Stimulated activated CD4-positive, alpha-beta T cell treated with anti-CD3 and anti-CD28 coated beads, TNF-alpha, amount 100 ng/mL, for 24 hours (primary cell): ENCODE measurements around the gene ATP8A2.

ENCODE experiments used
- DNase-seq, 3 experiments: peaks; one replicate each; pipeline ENCODE4 v3.0.0-alpha.2; 2020; ENCODE audit warnings: low read depth in 3 of 3

ATP8A2 gene

GRCh38 chr13:25965596-25965995 is 593.8 kb downstream of the ATP8A2 start:
- DNase-seq, result no peak

DNA sequence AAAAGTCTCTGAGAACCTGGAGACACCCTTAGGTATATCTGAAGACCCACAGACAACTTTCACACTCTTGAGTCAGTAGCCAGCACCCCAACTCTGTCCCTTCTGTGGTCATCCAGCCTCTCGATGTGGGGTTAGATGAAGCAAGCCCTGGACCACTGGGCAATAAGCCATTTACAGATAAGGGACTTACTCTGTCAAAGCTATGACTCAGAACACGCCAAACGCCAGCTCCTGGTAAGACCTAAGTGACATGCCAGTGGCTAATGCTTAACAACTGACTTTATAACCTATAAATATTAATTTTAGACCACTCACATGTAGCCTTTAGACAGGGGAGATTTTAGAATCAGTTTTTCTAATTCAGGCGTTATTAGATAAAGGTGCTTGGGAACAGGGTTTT is 594.3 kb downstream of the ATP8A2 start:
- no peak for DNase-seq

GRCh38 chr13:25967144-25967543 is 595.4 kb downstream of the ATP8A2 start:
- no peak for DNase-seq

DNA sequence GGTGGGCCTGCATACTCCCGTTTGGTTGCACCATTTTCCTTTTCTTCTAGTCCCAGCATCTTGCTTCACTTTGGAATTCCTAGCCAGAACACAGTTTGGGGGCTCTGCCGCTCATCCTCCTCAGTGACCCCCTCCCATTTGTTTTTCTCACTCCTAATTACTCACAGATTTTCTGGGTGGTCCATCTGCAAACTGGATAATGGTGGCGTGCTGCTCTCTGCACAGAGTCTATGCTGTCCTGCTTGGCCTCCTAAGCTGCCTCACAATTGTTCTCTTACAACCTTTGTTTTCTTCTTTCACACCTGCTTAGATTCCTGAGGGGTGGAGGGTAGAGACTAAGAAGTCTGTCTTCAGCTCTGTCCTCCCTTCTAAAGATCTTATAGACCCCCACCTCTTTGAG is 599.3 kb downstream of the ATP8A2 start:
- DNase-seq, result no peak

GRCh38 chr13:25971459-25972145 is 599.8 kb downstream of the ATP8A2 start:
- no peak for DNase-seq

GRCh38 chr13:25973085-25973484 is 601.3 kb downstream of the ATP8A2 start:
- DNase-seq, result no peak

DNA sequence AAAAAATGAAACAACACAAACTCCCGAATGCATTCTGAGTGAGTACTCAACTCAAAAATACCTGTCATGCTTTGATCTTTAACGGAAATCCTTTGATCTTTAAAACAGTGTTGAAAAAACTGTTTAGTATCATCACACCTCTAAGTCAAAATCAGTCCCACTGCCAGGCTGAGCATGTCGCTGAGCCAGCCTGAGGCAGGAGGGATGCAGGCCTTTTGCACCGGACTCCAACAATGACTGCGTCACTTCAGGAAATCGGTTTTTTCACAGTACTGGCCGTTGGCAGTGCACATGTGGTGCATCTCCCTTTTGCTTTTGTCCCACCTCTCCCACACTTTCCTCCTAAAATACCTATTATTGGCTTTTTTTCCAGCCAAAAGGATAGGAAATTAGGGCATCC is 601.8 kb downstream of the ATP8A2 start:
- DNase-seq, result no peak

DNA sequence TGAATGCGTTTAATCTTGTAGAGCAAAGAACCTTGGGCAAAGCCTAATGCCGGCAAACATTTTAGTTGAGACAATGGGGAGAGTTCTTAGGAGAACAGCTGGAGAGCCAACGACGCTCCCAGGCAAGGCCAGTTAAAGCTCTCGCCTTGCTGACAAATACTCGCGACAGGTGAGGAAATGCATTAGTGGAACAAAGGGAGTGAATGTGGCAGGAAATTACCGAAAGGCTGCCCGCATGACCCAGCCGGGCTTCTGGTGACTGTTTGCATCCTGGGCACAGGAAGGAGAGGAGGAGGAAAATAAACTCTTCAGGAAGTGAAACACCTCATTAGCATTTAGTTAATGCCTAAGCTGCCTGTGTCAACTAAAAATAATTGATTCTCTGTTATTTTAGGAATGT is 605.4 kb downstream of the ATP8A2 start:
- no peak for DNase-seq

DNA sequence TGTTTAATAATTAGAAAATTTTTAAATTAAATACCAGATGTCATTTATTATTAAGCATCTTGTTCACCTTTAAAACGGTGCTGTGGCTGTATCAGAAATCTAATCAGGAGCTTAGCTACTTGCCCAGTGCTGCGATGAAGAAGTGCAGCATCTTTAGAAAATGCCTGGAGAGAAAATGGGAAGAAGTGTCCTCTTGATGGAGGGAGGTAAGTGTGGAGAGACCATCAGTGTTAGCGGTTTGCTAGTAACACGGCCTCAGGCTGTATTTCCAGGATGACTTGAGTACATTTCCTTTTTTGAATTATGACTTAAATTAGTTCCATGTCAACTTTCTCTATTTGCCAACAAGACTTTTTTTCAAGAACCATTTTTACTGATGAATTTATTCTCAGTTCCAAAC is 605.9 kb downstream of the ATP8A2 start:
- no peak for DNase-seq

GRCh38 chr13:25978961-25979360 is 607.2 kb downstream of the ATP8A2 start:
- no peak for DNase-seq

GRCh38 chr13:25979371-25979770 is 607.6 kb downstream of the ATP8A2 start:
- no peak for DNase-seq

DNA sequence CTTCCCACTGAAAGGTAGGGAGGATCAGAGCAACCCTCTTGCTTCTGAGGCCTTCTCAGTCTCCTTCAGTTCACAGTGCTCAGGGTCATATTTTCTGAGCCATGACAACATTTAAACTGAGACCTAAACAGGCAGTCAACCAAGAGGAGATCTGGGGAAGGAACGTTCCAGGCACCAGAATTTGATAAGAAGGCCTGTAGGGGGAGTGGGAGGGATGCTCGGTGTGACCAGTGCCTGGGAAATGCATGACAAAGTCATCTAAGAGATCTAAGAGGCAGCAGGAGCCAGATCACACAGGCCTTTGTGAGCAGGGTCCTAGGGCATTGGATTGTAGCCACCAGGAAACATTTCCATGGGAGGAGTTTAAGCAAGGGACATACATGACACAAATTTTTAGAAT is 608.5 kb downstream of the ATP8A2 start:
- DNase-seq, result no peak

GRCh38 chr13:25981060-25981459 is 609.3 kb downstream of the ATP8A2 start:
- no peak for DNase-seq

DNA sequence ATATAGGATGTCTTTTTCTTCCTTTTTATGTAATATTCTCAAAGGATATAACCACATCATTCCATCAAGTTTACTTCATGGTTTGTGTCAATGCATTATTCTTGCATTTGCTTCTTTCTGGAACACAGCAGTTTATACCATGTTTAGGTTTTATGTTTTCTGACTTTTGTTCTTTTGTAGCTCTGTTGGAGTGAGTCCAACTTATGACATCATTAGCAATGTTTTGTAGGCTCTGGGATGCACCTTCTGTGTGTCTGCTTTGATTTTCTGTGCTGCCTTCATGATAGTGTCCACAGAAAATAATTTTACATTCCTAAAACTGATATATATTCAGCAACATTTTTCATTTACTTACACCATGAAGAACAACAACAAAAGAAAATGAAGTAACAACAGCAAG is 611.1 kb downstream of the ATP8A2 start:
- DNase-seq, result no peak

DNA sequence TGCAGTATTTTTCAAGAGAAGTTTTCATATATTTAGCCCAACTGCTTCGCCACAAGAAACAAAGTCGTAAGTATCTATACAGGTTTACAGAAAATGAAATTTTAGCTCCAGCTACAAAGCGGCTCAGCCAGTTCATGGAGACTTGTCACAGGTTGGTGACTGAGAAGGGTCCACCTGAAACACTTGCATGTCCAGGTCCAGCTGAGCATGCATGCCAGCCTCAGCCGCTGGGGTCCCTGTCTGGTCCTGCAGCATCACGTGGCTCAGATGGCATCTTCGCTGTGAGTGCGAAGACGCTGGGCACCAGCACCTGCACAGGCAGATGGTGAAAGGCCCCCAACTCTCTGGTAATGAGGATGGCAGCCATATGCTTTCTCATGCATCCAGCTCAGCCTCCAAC is 616.2 kb downstream of the ATP8A2 start:
- no peak for DNase-seq

DNA sequence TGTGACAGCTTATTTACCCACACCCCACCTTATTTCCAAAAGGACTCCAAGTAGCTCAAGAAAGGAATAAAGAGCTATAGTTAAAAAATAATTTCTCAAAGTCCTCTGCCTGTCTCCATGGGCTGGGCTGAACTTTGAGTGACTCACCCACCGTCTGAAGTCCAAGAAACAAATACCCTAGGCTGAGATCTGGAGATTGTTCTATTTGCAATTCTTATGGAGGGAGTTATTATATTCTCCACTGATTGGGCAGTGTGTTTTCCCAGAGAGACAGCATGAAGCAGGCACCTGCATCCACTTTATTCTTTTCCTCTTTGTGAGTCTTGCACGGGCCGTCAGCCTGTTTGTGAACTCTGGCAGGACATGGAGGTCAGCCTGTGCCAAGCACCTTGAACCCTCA is 616.9 kb downstream of the ATP8A2 start:
- DNase-seq, result no peak

- DNase-seq, result no peak
Measured at GRCh38 chr13:25990801-25991200, 619.0 kb downstream of the ATP8A2 start.

- no peak for DNase-seq
Measured at GRCh38 chr13:25992076-25992475, 620.3 kb downstream of the ATP8A2 start.

DNA sequence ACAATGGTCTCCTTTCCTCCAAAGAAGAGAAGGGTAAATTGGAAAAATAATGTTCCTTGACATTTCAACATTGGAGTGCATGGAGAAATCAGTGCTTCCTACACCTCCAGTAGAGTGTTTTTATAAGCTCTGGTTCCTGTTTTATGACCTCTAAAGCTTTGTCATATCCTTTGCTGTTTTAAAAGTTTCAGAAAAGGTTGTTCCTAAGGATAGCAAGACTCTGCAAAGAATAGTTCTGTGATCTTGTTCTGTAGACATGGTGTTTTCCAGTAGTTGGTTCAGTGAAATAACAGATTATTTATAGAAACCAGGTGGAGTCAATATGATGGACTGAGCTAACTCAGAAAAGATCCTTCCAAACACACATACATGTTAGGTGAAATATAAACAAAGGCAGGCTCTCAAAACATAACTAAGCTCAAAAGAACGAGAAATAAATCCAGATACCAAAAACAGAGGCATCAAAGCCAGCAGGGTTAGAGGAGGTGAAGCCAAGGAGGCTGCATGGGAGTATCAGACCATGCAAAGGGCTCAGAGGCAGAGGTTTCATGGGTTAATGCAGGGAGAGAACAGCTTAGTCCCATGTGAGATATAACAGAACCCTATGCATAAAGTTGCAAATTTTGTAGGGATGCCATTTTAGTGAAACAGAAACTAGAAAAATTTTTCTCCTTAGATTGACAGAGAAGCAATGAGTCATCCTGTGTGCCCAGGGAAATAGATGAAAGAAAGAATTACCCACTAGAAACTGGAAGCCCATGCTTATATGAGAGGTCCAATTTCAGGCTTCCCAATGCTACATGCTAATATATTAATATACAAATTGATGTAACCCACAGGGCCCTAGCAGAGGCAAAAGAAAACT is 635.7 kb downstream of the ATP8A2 start:
- DNase-seq, result no peak

- no peak for DNase-seq
Measured at GRCh38 chr13:26010487-26011207, 638.9 kb downstream of the ATP8A2 start.

DNA sequence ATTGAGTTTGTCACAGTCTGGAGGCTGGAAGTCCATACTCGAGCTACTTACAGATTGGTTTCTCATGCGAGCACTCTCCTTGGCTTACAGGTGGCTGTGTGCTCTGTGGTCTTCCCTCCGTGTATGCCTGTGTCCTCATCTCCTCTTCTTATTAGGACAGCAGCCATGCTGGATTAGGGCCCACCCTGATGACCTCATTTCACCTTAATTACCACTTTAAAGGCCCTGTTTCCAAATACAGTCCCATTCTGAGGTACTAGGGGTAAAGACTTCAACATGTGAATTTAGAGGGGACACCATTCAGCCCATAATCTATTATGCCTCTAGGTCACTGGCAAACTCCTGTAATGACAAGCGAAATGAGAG is 639.4 kb downstream of the ATP8A2 start:
- no peak for DNase-seq

- DNase-seq, result peak; percentile 13 to 38 (median 24)
Measured at GRCh38 chr13:26011996-26012821, 640.4 kb downstream of the ATP8A2 start.
